Kidney (tissue), 14 donors: ENCODE results near the gene WDR89. TPM values are rescaled to one million over a fixed set of nuclear protein-coding genes. Genes with fewer than 3 reads are reported as not detected.

ENCODE experiments used
- DNase-seq, 5 donors: peaks; one replicate each; pipeline ENCODE4 v3.0.0-alpha.2; 2013 to 2020
- FAIRE-seq: peaks from 2 replicates; lab custom pipeline; 2012; peaks lifted over from hg19 to GRCh38; lab: Jason Lieb, UNC
- H3K27ac ChIP-seq, 2 donors: one replicate each; pipeline ENCODE4 v1.7.0; 2013; ENCODE audit warnings: low read depth in 2 of 2, low read length in 2 of 2, inconsistent platforms in 1 of 2
- H3K27me3 ChIP-seq: one replicate; pipeline ENCODE4 v1.7.1; 2013; ENCODE audit warnings: low read length, inconsistent platforms; ENCODE audit not compliant: control insufficient read depth, insufficient read depth
- H3K36me3 ChIP-seq, 3 donors: one replicate each; pipeline versions ENCODE4 v1.7.0 to v1.7.1; 2013; ENCODE audit warnings: low read length in 3 of 3, control low read depth in 1 of 3, inconsistent platforms in 1 of 3; ENCODE audit not compliant: insufficient read depth in 3 of 3, control insufficient read depth in 2 of 3
- H3K4me1 ChIP-seq, 3 donors: one replicate each; pipeline versions ENCODE4 v1.7.0 to v1.7.1; 2013; ENCODE audit warnings: low read length in 3 of 3, inconsistent platforms in 1 of 3, low read depth in 1 of 3; ENCODE audit not compliant: control insufficient read depth in 2 of 3, insufficient read depth in 2 of 3
- H3K4me3 ChIP-seq, 3 donors: one replicate each; pipeline versions ENCODE4 v1.7.0 to v1.8.1; 2013; ENCODE audit warnings: low read length in 3 of 3, control low read depth in 1 of 3, inconsistent platforms in 1 of 3
- H3K9ac ChIP-seq, 3 donors: one replicate each; pipeline versions ENCODE4 v1.7.0 to v1.7.1; 2013; ENCODE audit warnings: low read length in 3 of 3, control low read depth in 1 of 3, inconsistent platforms in 1 of 3
- H3K9me3 ChIP-seq, 3 donors: one replicate each; pipeline versions ENCODE4 v1.7.0 to v1.7.1; 2013; ENCODE audit warnings: low read length in 3 of 3, control low read depth in 1 of 3, inconsistent platforms in 1 of 3; ENCODE audit not compliant: control insufficient read depth in 2 of 3, insufficient read depth in 1 of 3
- CTCF ChIP-seq: IDR thresholded peaks from 3 replicates; pipeline ENCODE4 v1.5.1; 2012; ENCODE audit warnings: mild to moderate bottlenecking, moderate library complexity, borderline replicate concordance; ENCODE audit not compliant: insufficient read depth; ENCODE audit errors: extremely low read depth
- intact Hi-C: fragments of 100-400 bp; cut with DNase I; formaldehyde crosslinking; loops from one replicate; pipeline ENCODE4 v1.11.1; 2022
- polyA plus RNA-seq: library from polyadenylated mRNA; stranded (reverse); fragments of 350-450 nt; fragmentation: Illumina TruSeq; extraction: RNeasy Lipid Tissue Mini Kit (QIAGEN cat#74804); gene quantifications from one replicate; pipeline ENCODE4 v1.2.3, GENCODE V29; 2014; ENCODE audit warnings: low read depth, low replicate concordance; ENCODE audit not compliant: insufficient read depth
- total RNA-seq: library from RNA; stranded (reverse); fragmentation: NEBNext Ultra II Directional; extraction: Animal tissue kit (Norgen Biotek cat#: 25700); gene quantifications from one replicate; pipeline ENCODE4 v1.2.1, GENCODE V29; 2021
- donor health status: control.
- donor health status: control.
- donor health status: control.
- donor health status: control.
- donor health status: control.
- donor health status: DM: yes; HTN: yes; CAD: no.
- donor health status: Normal renal cell carcinoma (clear cell type).

WDR89 gene
- total and polyA plus RNA-seq, 2 donors from 2014 or later, result 10.8 to 15.7 TPM

GRCh38 chr14:63686926-63687325 is 45.3 kb upstream of the WDR89 start:
- Histone ChIP-seq H3K4me3 (no peak overlapping the region), H3K27ac (no peak overlapping the region), H3K9ac (no peak overlapping the region), H3K4me1 (no peaks in the 10 kb centered on the region), H3K27me3 (no peaks in the 10 kb centered on the region), H3K36me3 (no peaks in the 10 kb centered on the region), H3K9me3 (no peaks in the 10 kb centered on the region)
- TF ChIP-seq CTCF, result no peak
- FAIRE-seq (no peak), DNase-seq (no peak)
- intact Hi-C loops, result no loop called here

GRCh38 chr14:63685401-63685800 is 43.7 kb upstream of the WDR89 start:
- no peaks in the 10 kb centered on the region for H3K27me3 ChIP-seq
- H3K9me3 ChIP-seq, result no peaks in the 10 kb centered on the region
- FAIRE-seq (peak; percentile 39), DNase-seq (no peak)
- intact Hi-C loops, result no loop called here
- no peaks in the 10 kb centered on the region for H3K4me1 ChIP-seq
- H3K36me3 ChIP-seq, result no peaks in the 10 kb centered on the region
- no peak overlapping the region for H3K27ac ChIP-seq
- no peak for TF ChIP-seq CTCF
- H3K4me3 ChIP-seq, result no peak overlapping the region
- no peak overlapping the region for H3K9ac ChIP-seq

- no peak overlapping the region for H3K4me3 ChIP-seq
- DNase-seq (no peak), FAIRE-seq (no peak)
- no peak overlapping the region for H3K27ac ChIP-seq
- H3K9me3 ChIP-seq, result no peaks in the 10 kb centered on the region
- no peak for TF ChIP-seq CTCF
- H3K36me3 ChIP-seq, result no peaks in the 10 kb centered on the region
- no peaks in the 10 kb centered on the region for H3K27me3 ChIP-seq
- intact Hi-C loops, result no loop called here
- H3K4me1 ChIP-seq, result no peaks in the 10 kb centered on the region
- no peak overlapping the region for H3K9ac ChIP-seq
Measured at GRCh38 chr14:63682727-63683593, 41.3 kb upstream of the WDR89 start.
